Nephron (organoid): ENCODE measurements around the gene CCNY.

Experiments
- H3K27ac Mint-ChIP-seq, 3 experiments: 2 replicates each; pipeline ENCODE4 v1.8.0; 2020; ENCODE audit warnings: mixed read lengths in 3 of 3, mild to moderate bottlenecking in 2 of 3, moderate library complexity in 1 of 3
- H3K27me3 Mint-ChIP-seq: 2 replicates; pipeline ENCODE4 v1.8.0; 2021; ENCODE audit warnings: low read depth, mild to moderate bottlenecking, moderate library complexity, mixed read lengths
- H3K36me3 Mint-ChIP-seq: 2 replicates; pipeline ENCODE4 v1.8.0; 2020; ENCODE audit warnings: low read depth, mixed read lengths
- H3K4me1 Mint-ChIP-seq: 2 replicates; pipeline ENCODE4 v1.8.0; 2020; ENCODE audit warnings: mixed read lengths
- H3K4me3 Mint-ChIP-seq, 3 experiments: 2 replicates each; pipeline ENCODE4 v1.8.0; 2020; ENCODE audit warnings: mild to moderate bottlenecking in 3 of 3, mixed read lengths in 3 of 3, moderate library complexity in 2 of 3
- H3K9me3 Mint-ChIP-seq: 2 replicates; pipeline ENCODE4 v1.8.0; 2020; ENCODE audit warnings: mixed read lengths
- TF ChIP-seq, protein P1 (sequence below), 3 experiments: fragments of 200-600 bp; sonication (generic); IDR thresholded peaks; one replicate each; pipeline ENCODE4 v1.5.0; 2021; ENCODE audit warnings: antibody characterized with exemption in 3 of 3; ENCODE audit not compliant: unreplicated experiment in 3 of 3

CCNY gene

DNA sequence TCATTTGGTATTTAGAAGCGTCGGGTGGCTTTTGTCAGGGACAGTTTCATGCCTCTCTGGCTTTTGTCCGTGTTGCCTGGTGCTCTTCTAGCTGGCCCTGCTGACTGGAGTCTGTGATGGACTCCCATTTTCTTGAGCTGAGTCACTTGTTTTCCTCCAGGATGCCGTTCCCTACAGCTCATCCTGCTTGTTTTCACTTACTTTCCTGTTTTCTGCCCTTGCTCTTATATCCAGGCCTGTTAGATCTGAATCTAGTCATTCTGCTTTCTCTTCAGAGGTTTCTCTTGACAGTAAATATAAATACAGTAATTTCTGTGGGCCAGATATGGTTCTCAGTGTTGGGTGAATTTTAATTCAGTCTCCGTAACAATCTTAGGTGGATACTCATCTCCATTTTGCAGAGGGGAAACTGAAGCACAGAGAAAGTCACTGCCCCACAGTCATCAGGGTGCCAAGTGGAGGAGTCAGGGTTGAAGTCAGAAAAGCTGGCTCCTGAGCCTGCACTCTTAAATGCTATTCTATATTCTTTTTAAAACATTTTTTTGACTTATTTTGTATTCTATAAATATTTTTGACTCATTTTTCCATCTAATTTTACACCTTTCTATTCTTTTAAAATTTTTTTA, 85.4 kb downstream of the CCNY start:
- H3K36me3 Mint-ChIP-seq = peaks cover 4% of the 10 kb centered on the region
- H3K4me1 Mint-ChIP-seq = peaks cover 68% of the 10 kb centered on the region
- no peaks in the 10 kb centered on the region for H3K9me3 Mint-ChIP-seq
- H3K27me3 Mint-ChIP-seq = no peaks in the 10 kb centered on the region
- no peak overlapping the region for H3K4me3 Mint-ChIP-seq
- TF ChIP-seq, protein P1, sequence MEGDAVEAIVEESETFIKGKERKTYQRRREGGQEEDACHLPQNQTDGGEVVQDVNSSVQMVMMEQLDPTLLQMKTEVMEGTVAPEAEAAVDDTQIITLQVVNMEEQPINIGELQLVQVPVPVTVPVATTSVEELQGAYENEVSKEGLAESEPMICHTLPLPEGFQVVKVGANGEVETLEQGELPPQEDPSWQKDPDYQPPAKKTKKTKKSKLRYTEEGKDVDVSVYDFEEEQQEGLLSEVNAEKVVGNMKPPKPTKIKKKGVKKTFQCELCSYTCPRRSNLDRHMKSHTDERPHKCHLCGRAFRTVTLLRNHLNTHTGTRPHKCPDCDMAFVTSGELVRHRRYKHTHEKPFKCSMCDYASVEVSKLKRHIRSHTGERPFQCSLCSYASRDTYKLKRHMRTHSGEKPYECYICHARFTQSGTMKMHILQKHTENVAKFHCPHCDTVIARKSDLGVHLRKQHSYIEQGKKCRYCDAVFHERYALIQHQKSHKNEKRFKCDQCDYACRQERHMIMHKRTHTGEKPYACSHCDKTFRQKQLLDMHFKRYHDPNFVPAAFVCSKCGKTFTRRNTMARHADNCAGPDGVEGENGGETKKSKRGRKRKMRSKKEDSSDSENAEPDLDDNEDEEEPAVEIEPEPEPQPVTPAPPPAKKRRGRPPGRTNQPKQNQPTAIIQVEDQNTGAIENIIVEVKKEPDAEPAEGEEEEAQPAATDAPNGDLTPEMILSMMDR (IDR thresholded peaks at IDR 0.05; ENCODE audit: unreplicated experiment in 3 of 3) = no peak
- peak overlapping the region; percentile 12 to 78 (median 18) for H3K27ac Mint-ChIP-seq

DNA sequence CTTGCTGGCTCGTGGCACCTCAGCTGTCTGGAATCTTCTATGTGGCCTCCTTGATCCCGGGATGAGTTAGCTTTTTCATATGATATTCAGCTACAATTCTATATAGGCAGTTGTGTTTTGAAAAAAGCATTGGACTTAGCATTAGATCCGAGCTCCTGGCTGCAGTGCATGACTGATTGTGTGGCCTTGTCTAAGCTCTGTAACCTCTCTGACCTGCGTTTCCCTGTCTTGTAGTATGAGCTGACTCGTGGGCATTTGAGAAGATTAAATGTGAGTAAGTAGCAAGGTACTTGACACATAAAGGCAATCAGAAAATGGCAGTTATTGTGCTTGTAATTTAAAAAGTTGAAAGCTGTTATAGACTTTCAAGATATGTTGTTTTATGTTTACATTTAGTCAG, 85.9 kb downstream of the CCNY start:
- peaks cover 69% of the 10 kb centered on the region for H3K4me1 Mint-ChIP-seq
- TF ChIP-seq, protein P1 (IDR thresholded peaks at IDR 0.05; ENCODE audit: unreplicated experiment in 3 of 3) = no peak
- H3K27ac Mint-ChIP-seq = peak overlapping the region; percentile 1 to 33 (median 6)
- H3K9me3 Mint-ChIP-seq = no peaks in the 10 kb centered on the region
- H3K27me3 Mint-ChIP-seq = no peaks in the 10 kb centered on the region
- peaks cover 4% of the 10 kb centered on the region for H3K36me3 Mint-ChIP-seq
- no peak overlapping the region for H3K4me3 Mint-ChIP-seq

- Mint-ChIP-seq H3K27me3 (no peaks in the 10 kb centered on the region), H3K4me3 (no peak overlapping the region), H3K36me3 (peaks cover 4% of the 10 kb centered on the region), H3K9me3 (no peaks in the 10 kb centered on the region), H3K27ac (no peak overlapping the region), H3K4me1 (peaks cover 56% of the 10 kb centered on the region)
- TF ChIP-seq, protein P1 (IDR thresholded peaks at IDR 0.05; ENCODE audit: unreplicated experiment in 3 of 3) = no peak
Observed at GRCh38 chr10:35423505-35424306, 87.4 kb downstream of the CCNY start.

DNA sequence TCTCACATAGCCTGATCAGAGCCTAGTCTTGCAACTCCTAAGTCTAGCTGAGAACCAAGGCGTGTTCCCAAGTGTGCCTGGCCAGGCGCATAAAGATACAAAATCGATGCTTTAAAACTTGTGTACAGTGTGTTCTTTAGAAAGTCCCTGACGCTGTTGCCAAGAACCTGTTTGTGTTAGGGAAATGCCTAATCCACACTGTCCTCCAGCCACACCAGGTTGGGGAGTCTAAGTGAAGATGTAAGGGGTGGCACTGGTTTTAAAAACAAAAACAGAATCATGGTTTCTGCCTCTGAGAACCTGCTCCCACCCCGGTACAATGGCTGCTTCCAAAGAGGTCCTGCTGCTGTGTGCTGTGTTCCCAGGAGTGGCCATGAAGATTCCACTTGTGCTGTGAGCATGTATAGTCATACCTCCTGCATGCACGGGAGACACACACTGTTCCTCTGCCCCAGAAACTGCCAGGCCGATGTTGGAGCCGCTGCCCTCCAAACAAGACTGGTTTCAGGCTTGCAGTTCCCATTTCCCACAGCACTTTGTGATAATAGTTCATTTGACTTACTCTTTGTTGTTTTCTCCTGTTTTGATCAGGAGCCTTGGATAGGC, 88.5 kb downstream of the CCNY start:
- H3K27me3 Mint-ChIP-seq = no peaks in the 10 kb centered on the region
- TF ChIP-seq, protein P1 (IDR thresholded peaks at IDR 0.05; ENCODE audit: unreplicated experiment in 3 of 3) = no peak
- peaks cover 4% of the 10 kb centered on the region for H3K36me3 Mint-ChIP-seq
- peak overlapping the region in 2 of 3 experiments; percentile 2 to 29 for H3K27ac Mint-ChIP-seq
- H3K4me3 Mint-ChIP-seq = no peak overlapping the region
- H3K9me3 Mint-ChIP-seq = no peaks in the 10 kb centered on the region
- H3K4me1 Mint-ChIP-seq = peaks cover 47% of the 10 kb centered on the region

GRCh38 chr10:35425595-35425994, 89.3 kb downstream of the CCNY start:
- no peaks in the 10 kb centered on the region for H3K9me3 Mint-ChIP-seq
- no peaks in the 10 kb centered on the region for H3K27me3 Mint-ChIP-seq
- peak overlapping the region in 1 of 3 experiments; percentile 2 for H3K27ac Mint-ChIP-seq
- TF ChIP-seq, protein P1 (IDR thresholded peaks at IDR 0.05; ENCODE audit: unreplicated experiment in 3 of 3) = no peak
- no peak overlapping the region for H3K4me3 Mint-ChIP-seq
- H3K36me3 Mint-ChIP-seq = peaks cover 4% of the 10 kb centered on the region
- peaks cover 39% of the 10 kb centered on the region for H3K4me1 Mint-ChIP-seq
